ENCODE data around the gene ARMH3.

The ARMH3 gene

DNA sequence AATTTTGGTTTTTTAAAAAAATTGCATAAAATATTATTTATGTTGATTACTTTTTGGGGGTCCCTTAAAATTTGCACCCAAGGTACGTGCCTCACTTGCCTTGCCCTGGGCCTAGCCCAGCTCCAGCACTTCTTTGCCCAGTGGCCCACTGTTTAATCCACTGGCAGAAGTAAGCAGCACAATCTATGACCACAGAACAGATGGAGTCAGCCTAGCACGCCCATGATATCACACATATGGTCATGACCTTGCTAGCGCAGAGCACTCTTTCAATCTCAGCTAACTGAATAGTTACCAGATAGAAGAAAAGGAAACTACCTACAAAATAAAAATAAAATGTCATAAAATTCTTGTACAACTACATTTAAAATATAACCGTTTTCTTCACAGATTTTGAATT is 243.4 kb downstream of the ARMH3 start:
- no peak for DNase-seq (ENCODE audit: low read depth in 1 of 2, low spot score in 1 of 2)

DNA sequence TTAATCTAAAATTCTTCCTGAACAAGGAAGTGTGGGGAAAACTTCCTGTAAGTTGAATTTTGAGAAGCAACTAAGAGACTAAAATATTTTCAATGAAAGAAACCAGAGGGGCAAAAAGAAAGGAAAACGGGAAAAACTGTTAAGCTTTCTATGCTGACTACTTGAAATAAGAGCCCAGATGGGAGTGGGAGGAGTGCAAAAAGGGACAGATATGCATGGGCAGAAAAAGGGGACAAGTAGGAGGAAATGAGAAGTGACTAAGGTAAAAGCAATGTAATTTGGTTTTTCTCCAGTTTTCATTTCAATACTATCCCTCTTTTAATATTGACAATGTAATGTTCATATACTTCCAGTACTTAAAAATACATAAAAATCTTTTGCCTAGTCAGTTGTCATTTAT is 248.8 kb downstream of the ARMH3 start:
- DNase-seq (ENCODE audit: low read depth in 1 of 2, low spot score in 1 of 2) = no peak

DNA sequence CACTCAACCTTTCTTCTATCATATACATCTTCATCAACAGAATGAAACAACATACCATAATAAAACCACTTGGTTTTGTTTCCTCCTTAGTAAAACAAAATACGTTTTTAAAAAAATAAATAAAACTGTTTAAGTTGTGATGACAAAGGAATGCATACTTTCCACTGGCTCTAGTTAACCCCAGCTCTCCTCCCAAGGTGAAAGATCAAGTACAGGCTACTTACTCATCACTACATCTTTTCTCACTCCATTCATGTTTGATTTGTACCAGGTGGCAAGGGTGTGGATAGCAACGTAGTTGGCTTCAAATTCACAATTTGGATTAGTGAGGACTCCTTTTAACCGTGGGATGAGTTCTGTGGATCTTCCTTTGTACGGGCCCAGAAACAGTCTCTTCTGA is 252.5 kb downstream of the ARMH3 start:
- DNase-seq (ENCODE audit: low read depth in 1 of 2, low spot score in 1 of 2) = no peak

GRCh38 chr10:101797403-101798059 is 258.4 kb downstream of the ARMH3 start:
- DNase-seq (ENCODE audit: low read depth in 1 of 2, low spot score in 1 of 2) = no peak

Data from activated T-helper 1 cell treated with anti-CD3 and anti-CD28 coated beads, Interleukin-2, amount 50 U/mL, for 16 hours (primary cell).